Fibroblast of skin of abdomen (primary cell): ENCODE measurements around the gene IL1RL2.

ENCODE experiments used
- DNase-seq: peaks from one replicate; pipeline ENCODE4 v3.0.0-alpha.2; 2013

Gene IL1RL2

DNA sequence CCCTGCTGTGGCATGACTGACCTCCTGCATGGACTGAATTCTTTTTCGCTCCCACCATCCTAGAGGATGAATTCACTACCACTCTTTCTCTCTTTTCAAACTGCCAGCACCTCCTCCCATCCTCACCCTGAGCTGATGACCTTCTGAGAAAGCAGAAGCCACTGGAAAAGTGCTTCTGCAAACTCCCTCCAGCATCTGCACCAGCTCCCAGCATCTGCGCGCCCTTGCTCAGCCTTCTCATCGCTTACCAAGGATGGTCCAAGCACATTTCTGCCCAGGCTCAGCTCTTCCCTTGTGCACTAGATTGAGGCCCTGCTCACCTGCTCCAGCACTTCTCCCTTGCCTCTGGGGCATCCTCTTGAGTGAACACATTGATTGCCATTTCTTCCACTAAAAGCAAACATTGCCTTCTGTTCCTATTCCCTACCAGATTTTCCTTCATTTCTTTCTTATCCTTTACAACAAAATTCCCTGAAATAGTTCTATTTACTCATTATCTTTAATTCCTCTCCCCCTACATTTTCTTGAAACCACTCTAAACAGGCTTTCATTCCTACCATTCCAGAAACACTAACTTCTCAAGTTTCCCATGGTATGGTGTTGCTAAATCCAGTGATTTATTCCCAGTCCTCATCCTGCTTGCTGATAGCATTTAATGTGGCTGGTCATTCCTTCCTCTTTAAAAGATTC lies 81.8 kb downstream of the IL1RL2 start:
- DNase-seq: peak; percentile 94

DNA sequence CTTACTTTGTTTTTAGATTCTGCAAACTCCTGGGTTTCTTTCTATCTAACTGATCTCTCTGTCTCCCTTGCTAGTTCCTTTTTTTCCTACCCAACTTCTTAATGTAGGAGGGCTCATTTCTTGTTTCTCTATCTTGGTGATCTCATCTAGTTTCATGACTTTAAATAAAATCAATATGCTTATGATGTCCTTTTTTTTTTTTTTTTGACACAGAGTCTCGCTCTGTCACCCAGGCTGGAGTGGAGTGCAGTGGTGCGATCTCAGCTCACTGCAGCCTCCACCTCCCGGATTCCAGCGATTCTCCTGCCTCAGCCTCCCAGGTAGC lies 82.3 kb downstream of the IL1RL2 start:
- no peak for DNase-seq

DNA sequence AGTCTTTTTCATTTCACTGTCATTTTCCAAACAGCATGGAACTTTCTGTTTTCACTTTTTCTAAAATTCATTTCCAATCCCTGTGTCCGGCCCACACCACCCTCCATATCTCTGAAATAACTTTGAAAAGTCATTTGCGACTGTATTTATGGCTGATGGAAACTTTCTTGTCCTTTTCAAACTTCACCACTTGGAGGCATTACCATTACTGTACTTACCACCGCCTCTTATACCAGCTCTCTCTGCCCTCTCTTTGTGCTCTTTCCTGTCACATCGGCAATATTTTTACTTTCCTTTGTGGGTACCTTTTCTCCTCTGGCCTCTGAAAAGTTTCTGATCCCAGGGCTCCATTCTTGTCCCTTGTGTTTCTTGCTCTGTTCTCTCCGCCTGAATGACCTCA lies 85.0 kb downstream of the IL1RL2 start:
- DNase-seq: no peak

DNA sequence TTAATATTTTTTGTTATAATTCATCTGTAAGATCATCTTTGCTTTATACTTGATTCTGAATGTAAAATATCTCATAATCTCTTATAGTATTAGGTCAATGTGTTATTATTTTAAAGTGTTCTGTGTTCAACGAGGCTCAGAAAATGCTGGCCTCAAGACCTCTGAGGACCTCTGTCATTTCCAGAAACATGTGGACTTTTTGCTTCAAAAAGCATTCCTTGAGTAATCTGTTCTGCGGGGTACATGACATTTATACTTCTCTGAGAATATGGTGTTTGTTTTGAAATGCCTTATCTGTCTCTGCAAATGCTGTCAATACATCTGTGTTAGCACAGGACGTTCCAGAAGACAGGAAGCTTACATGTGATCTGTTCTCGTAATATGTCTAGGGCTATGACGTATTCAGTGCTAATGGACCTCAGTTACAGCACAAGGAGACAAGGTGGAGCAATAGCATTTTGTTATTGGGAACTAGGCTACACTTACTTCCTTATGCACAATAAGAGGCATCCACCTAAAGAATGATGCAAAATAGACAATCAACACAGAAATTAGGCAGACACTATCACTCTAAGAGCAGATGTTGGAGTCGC lies 86.9 kb downstream of the IL1RL2 start:
- DNase-seq: no peak

DNA sequence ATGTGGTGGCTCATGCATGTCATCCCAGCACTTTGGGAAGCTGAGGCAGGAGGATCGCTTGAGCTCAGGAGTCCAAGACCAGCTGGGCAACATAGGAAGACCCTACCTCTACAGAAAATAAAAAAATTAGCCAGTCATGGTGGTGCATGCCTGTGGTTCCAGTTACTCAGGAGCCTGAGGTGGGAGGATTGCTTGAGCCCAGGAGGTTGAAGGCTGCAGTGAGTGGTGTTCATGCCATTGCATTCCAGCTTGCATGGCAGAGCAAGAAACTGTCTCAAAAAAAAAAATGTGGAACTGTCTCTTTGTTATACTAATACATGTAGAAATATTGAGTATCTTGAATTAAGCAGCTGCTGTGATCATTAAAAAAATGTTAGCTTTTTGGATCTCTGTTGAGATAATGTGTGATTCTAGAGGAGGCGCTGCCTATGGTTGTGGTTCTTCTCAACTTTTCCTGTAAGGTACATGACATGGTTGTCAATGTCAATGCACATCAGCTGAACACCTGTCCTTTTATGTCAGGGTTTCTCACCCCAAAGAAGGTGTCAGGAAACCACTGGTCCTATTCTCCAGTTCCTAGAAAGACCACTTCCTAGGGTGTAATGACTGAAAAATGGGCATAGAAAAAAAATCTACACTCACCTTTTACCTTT lies 89.9 kb downstream of the IL1RL2 start:
- DNase-seq: no peak

DNA sequence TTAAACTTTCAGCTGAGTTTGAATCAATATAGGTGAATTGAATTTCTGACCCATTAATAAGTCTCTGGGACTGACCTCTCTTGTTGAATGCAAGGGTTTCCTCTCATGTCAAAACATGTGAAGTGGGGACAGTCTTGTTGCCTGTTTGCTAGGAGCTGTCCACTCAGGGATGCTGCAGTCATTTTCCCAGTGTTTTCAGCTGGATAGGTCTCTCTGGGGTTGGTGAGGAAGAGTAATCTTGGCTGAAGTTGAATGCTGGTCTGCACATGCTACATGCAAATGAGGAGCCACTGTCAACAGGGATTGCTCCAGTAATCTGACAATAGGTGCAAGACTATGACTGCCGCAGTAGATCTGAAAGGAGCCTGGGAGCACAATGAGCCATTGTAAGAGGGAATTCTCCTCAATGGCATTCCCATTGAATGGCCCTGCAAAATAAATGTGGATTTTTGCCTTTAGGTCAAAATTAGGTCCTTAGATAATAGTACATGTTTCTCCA lies 90.4 kb downstream of the IL1RL2 start:
- no peak for DNase-seq

DNA sequence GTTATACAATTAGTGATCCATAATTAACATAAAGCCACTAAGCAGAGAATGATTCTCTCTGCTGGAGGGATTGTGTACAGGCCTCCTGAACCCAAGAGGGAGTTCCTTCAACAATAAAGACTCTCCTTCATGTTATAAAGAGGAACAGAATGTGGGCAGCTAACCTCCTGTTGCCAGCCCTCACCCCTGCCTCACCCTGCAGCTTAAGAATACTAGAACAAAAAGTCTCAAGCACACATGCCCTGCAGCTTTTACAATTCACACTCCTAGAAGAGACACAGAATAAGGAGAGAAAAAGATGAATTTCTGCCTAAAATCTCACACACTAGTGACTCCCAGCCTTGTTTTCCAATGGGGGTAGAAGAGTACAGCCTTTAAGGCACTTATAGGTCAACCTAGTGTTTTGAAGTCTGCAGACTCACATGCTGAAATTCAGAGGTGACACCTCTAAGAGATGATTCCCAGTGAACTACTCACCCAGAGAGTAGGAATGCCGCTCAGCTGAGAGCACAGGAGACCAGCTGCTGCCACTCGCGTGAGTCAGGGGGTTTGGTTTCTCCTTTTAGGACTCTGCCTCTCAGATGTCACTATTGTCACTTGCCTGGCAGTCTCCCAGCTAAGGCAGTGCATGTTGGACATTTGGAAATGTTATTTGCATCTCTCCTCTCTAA lies 92.0 kb downstream of the IL1RL2 start:
- peak; percentile 55 for DNase-seq

DNA sequence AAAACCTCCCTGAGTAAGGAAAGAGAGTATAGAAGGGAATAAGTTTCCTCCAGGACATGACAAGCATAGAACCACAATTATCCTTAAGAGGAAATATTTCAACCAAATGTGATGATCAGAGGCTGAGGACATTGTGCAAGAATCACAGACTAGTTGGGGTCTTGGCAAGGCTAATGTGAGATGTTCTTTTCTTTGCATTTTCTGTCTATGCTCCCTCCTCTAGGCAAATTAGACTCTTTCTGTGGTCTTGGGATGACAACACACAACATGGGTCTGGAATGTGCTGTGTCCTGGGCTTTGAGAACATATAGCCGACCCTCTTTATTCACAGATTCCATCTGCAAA lies 92.5 kb downstream of the IL1RL2 start:
- peak; percentile 46 for DNase-seq

DNA sequence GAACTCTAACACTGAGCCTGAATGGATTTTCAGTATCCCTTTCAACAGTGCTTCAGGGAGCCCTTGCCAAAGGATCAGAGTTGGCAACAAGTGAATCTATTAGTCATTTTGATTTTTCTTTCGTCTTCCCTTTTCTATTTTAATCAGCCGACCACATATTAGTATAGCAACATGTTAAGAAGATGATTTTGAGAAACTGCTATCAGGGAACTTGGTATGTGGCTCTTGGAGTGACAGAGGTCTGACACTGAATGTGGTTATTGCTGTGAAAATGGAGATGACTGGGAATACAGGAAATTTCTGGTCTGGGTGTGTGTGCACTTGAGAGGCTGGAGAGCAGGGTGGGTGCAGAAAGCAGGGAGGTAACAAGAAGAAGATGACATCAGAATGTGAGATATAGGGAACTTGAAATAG lies 95.9 kb downstream of the IL1RL2 start:
- no peak for DNase-seq

DNA sequence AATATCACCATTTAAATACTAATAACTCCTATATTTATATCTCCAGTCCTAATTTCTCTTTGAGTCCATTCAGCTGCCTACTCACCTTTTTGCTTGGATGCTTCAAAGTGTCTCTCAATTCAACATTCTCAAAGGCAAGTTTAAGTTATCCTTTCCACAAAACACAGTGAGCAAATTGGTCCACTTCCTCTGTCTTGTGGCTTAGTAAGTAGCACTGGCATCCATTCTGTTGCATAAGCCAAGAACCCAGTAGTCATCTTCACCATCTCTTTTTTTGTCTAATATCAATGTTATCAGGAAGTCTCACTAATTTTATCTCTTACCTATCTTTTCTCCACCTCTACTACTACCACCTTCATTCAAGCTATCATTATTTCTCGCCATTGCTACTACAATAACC lies 97.2 kb downstream of the IL1RL2 start:
- no peak for DNase-seq

DNA sequence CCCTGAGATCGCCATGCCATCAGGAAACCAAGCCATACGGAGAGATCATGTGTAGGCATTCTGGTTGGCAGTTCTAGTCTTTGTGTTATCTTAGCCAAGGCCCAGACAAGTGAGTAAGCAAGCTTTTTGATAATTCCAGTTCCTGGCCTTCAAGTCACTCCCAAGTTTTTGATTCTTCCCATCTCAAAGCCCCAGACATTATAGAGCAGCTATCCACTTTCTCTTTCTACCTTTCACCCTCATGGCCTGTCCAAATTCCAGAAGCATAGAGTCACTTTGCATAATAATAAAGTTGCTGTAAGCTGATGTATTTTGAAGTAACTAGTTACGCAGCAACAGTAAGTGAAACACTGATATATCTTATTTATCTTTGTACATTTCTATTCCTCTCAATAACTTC lies 97.8 kb downstream of the IL1RL2 start:
- DNase-seq: no peak

DNA sequence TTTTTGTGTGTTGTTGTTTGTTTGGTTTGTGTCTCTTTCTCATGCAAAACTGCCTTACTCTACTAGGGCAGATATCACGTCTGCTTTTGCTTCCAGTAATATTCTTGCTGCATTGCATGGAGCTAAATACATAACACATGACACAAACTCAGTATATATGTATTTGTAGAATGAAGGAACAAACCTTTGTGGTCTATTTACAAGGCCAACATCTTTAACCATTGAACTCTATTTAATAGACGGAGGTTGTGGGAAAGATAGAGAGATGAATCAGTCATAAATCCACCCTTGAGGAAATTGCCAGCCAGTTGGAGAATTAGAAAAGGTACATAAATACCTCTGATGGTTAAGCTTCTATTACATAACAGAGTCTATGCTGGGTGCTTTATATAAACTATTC lies 98.5 kb downstream of the IL1RL2 start:
- no peak for DNase-seq

DNA sequence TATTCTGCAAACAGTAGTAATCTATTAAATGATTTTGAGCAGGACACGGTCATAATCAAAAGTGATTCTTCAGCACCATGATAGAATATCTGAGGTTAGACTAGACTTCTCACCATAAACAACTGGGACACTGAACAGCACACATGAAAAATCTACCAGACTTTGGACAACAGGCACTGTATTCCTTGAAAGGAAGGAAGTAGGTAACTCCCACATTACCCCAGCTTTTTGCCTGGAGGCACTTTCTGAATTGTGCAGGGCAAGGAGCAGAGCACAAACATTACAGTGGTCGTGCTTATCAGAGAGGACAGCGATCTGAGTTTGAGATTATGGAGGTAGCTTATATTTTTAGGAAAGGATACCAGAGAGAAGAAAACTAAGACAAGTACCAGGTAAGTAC lies 99.2 kb downstream of the IL1RL2 start:
- DNase-seq: no peak

DNA sequence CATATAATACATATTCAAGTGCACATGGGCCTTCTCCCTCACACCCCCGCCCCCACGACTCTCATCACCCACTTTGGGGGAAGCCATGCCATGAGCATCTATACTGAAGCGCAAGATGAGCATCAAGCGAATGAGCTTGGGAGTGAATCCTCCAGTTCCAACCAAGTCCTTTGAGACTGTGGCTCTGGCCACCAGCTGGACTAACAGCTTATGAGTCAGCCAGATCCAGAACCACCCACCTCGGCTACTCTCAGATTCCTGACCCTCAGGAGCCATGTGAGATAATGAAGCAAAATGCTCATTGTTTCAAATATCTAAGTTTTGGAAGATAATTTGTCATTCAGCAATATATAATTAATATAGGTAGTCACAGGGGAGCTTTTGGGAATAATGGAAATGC lies 102.3 kb downstream of the IL1RL2 start:
- no peak for DNase-seq
